Gastrocnemius medialis (tissue), 4 donors: ENCODE data around the gene MRPL2.

Source experiments
- POLR2A ChIP-seq, 2 donors: fragments of 450-650 bp; IDR thresholded peaks; one replicate each; pipeline ENCODE4 v1.6.1; 2017; ENCODE audit warnings: antibody characterized with exemption in 2 of 2, mild to moderate bottlenecking in 2 of 2, moderate library complexity in 2 of 2
- TF ChIP-seq, protein P1 (sequence below), 5 experiments: fragments of 450-650 bp in 3 of 5; fragments of 200-600 bp in 2 of 5; sonication (generic) in 2 of 5; IDR thresholded peaks in 4 of 5; conservative IDR thresholded peaks in 1 of 5; 1 replicate in 4 of 5; 2 replicates in 1 of 5; pipeline ENCODE4 v1.5.1; 2016 to 2019; ENCODE audit warnings: antibody characterized with exemption in 5 of 5, mild to moderate bottlenecking in 3 of 5, moderate library complexity in 3 of 5

DNA sequence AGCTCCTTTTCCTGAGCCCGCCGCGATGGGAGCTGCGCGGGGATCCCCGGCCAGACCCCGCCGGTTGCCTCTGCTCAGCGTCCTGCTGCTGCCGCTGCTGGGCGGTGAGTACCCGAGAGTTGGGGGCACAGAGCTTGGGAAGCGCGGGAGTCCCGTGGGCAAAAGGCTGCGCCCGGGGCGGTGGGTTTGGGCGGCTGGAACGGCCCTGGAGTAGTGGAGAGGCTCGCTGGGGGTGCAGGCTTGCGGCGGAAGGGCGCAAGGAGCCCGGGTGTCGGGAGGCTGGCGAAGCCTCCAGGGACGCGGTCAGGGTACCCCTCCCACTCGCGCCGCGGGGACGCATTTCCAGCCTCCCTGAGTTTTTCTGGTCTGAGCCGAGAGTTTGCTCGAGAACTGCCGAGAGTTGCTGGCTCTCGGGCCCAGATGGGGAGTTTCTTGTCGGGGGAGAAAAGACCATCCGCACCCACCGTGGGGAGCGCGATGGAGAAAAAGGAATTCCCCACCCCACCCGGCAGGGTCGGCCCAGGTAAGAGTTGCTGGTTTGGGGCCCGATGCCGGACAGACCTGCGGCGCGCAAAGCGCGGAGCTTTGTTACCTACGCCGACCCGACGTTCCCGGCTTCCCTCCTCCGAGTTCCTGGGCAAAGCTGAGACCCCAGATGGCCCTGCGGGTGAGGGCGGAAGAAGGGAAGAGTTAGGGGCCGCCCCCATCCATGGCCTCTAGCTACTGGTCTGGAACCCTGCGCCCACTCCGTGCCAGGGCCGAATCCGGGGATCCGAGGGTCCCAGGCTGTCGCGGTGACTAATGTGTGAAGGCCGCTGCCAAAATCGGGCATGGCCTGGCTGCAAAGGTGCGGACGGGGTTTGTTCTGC, 17.5 kb upstream of the MRPL2 start:
- TF ChIP-seq, protein P1, sequence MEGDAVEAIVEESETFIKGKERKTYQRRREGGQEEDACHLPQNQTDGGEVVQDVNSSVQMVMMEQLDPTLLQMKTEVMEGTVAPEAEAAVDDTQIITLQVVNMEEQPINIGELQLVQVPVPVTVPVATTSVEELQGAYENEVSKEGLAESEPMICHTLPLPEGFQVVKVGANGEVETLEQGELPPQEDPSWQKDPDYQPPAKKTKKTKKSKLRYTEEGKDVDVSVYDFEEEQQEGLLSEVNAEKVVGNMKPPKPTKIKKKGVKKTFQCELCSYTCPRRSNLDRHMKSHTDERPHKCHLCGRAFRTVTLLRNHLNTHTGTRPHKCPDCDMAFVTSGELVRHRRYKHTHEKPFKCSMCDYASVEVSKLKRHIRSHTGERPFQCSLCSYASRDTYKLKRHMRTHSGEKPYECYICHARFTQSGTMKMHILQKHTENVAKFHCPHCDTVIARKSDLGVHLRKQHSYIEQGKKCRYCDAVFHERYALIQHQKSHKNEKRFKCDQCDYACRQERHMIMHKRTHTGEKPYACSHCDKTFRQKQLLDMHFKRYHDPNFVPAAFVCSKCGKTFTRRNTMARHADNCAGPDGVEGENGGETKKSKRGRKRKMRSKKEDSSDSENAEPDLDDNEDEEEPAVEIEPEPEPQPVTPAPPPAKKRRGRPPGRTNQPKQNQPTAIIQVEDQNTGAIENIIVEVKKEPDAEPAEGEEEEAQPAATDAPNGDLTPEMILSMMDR (IDR thresholded peaks at IDR 0.05 in 4 of 5, conservative IDR thresholded peaks at IDR 0.05 in 1 of 5), result no peak
- no peak for TF ChIP-seq POLR2A (IDR thresholded peaks at IDR 0.05)
